Tibial nerve (tissue), 4 donors: ENCODE measurements around the gene PCBP3.

Source experiments
- CTCF ChIP-seq, 5 experiments: fragments of 200-600 bp in 3 of 5; fragments of 450-650 bp in 2 of 5; sonication (generic) in 3 of 5; IDR thresholded peaks; one replicate each; pipeline ENCODE4 v1.5.1; 2016 to 2019; ENCODE audit warnings: antibody characterized with exemption in 5 of 5, mild to moderate bottlenecking in 3 of 5, moderate library complexity in 2 of 5
- EP300 ChIP-seq, 2 donors: sonication (generic); formaldehyde crosslinking; IDR thresholded peaks; one replicate each; pipeline ENCODE4 v1.6.1; 2017; ENCODE audit warnings: antibody characterized with exemption in 2 of 2, mild to moderate bottlenecking in 1 of 2
- POLR2A ChIP-seq, 2 donors: fragments of 450-650 bp; IDR thresholded peaks; one replicate each; pipeline ENCODE4 v1.6.1; 2017; ENCODE audit warnings: antibody characterized with exemption in 2 of 2, mild to moderate bottlenecking in 2 of 2, moderate library complexity in 2 of 2

- TF ChIP-seq CTCF (IDR thresholded peaks at IDR 0.05), result no peak
- TF ChIP-seq EP300 (IDR thresholded peaks at IDR 0.05), result no peak
- no peak for TF ChIP-seq POLR2A (IDR thresholded peaks at IDR 0.05)
Measured at GRCh38 chr21:45801129-45801964, 157.8 kb downstream of the PCBP3 start.
